NB4 (cell line): ENCODE measurements around the gene GOLIM4.

ENCODE experiments used
- DNase-seq: peaks from one replicate; pipeline ENCODE4 v3.0.0; 2010; ENCODE audit warnings: low read depth
- H3K4me3 ChIP-seq: one replicate; pipeline ENCODE4 v1.5.1; 2011; ENCODE audit warnings: mild to moderate bottlenecking, low read depth, low read length, moderate library complexity
- CTCF ChIP-seq: IDR thresholded peaks from one replicate; pipeline ENCODE4 v1.5.1; 2012; ENCODE audit warnings: low read depth, low read length
- MAX ChIP-seq: IDR thresholded peaks from 2 replicates; pipeline ENCODE4 v1.6.1; 2011; ENCODE audit warnings: low read depth, low read length
- MYC ChIP-seq: IDR thresholded peaks from 2 replicates; pipeline ENCODE4 v1.6.1; 2011; ENCODE audit warnings: low read depth, low read length
- POLR2A ChIP-seq: IDR thresholded peaks from 2 replicates; pipeline ENCODE4 v1.6.1; 2011; ENCODE audit warnings: mild to moderate bottlenecking; ENCODE audit not compliant: insufficient read length; ENCODE audit errors: extremely low read depth

Gene GOLIM4

GRCh38 chr3:168054447-168054846 lies 41.3 kb downstream of the GOLIM4 start:
- no peak overlapping the region for H3K4me3 ChIP-seq
- TF ChIP-seq POLR2A (no peak), CTCF (no peak), MAX (no peak), MYC (no peak)
- no peak for DNase-seq

- no peak overlapping the region for H3K4me3 ChIP-seq
- TF ChIP-seq CTCF = no peak
- no peak for TF ChIP-seq MAX
- TF ChIP-seq POLR2A = no peak
- TF ChIP-seq MYC = no peak
- DNase-seq = no peak
These were observed 42.6 kb downstream of the GOLIM4 start for GRCh38 chr3:168053115-168053514.

GRCh38 chr3:168052515-168052914 lies 43.2 kb downstream of the GOLIM4 start:
- TF ChIP-seq MYC (no peak), MAX (no peak), CTCF (no peak), POLR2A (no peak)
- DNase-seq = no peak
- no peak overlapping the region for H3K4me3 ChIP-seq

- TF ChIP-seq CTCF (no peak), MAX (no peak), POLR2A (no peak), MYC (no peak)
- no peak for DNase-seq
- no peak overlapping the region for H3K4me3 ChIP-seq
These were observed 43.9 kb downstream of the GOLIM4 start for GRCh38 chr3:168051531-168052471.

- TF ChIP-seq MAX (no peak), POLR2A (no peak), CTCF (no peak)
- no peak for DNase-seq
- no peak overlapping the region for H3K4me3 ChIP-seq
These were observed 44.7 kb downstream of the GOLIM4 start for GRCh38 chr3:168051070-168051469.
